IPS-NIHi7 (cell line): ENCODE data around the gene USP7.
"Not testable (repeated sequence)": the region's sequence is repeated elsewhere in the genome, so short reads cannot be mapped to it uniquely, and the experiment has no call there.

Experiments
- DNase-seq: peaks from one replicate; pipeline ENCODE4 v3.0.0; 2012; ENCODE audit warnings: mixed read lengths; ENCODE audit errors: extremely low spot score

The USP7 gene

GRCh38 chr16:8963821-8964441 lies at the start of gene USP7:
Gene USP7 (minus strand): TSS chr16:8963906. CDS start chr16:8963285, 621 bp downstream.
- peak; percentile 94 for DNase-seq

GRCh38 chr16:9013508-9013864 lies 49.8 kb upstream of the USP7 start:
- no peak for DNase-seq

GRCh38 chr16:9012848-9013507 lies 49.3 kb upstream of the USP7 start:
- peak; percentile 90 for DNase-seq

DNA sequence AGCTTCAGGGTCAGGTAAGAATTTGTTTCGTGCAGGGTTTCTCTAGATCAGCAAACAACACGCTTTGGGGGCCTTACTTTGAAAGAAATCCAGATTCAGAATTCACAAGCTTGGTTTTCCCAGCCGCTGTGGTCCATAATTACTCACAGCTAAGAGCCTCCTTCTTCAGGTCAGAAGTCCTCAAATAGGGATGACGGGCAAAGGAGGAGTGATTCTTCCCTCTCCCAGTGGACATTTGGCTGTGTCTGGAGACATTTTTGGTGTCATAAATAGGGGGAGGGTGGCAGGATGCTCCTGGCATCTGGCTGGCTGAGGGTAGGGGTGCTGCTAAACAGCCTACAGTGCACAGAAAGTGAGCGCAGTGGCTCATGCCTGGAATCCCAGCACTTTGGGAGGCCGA lies 48.6 kb upstream of the USP7 start:
- DNase-seq = no peak

GRCh38 chr16:9008601-9009260 lies 45.0 kb upstream of the USP7 start:
- peak; percentile 96 for DNase-seq

DNA sequence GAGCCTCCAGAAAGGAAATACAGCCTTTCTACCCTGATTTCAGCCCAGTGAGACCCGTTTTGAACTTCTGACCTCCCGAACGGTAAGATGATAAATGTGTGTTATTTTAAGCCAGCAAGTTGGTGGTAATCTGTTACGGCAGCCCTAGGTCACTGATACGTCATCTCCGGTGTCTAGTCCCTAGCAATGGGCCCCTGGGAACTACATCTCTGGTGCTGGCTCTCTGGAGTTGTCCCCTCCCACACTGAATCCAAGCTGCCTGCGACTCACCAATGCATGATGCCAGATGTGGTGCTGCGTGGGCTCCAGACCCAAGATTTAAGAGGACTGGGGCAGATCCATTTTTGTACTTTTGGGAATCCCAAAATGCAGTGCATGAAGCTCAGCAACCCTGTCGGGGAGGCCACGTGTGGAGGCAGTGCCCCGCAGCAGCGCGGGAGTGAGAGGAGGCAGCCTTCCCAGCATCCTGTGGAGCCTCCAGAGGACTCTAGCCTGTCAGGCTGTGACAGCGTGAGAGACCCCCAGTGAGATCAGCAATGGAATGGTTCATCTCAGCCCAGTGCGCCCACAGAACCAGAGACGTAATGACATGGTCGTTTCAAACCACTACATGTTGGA lies 43.6 kb upstream of the USP7 start:
- no peak for DNase-seq

GRCh38 chr16:9004183-9004582 lies 40.5 kb upstream of the USP7 start:
- no peak for DNase-seq

- DNase-seq = no peak
Observed at GRCh38 chr16:9003763-9004162, 40.1 kb upstream of the USP7 start.

DNA sequence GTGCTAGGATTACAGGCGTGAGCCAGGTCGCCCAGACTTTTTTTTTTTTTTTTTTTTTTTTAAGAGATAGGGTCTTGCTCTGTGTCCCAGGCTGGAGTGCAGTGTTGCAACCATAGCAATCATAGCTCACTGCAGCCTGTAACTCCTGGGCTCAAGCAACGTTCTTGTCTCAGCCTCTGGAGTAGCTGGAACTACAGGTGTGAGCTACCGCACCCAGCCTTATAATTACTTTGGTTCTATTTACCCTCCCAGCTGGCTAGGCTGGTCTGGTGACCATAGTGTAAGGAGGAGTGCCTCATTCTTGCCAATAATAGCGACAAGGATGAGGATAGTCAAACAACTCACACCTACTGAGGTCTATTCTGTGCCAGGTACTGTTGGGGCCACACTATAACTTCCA lies 39.6 kb upstream of the USP7 start:
- no peak for DNase-seq

- DNase-seq = no peak
Observed at GRCh38 chr16:9002042-9002441, 38.3 kb upstream of the USP7 start.

- DNase-seq = no peak
Observed at GRCh38 chr16:9000664-9001063, 37.0 kb upstream of the USP7 start.

DNA sequence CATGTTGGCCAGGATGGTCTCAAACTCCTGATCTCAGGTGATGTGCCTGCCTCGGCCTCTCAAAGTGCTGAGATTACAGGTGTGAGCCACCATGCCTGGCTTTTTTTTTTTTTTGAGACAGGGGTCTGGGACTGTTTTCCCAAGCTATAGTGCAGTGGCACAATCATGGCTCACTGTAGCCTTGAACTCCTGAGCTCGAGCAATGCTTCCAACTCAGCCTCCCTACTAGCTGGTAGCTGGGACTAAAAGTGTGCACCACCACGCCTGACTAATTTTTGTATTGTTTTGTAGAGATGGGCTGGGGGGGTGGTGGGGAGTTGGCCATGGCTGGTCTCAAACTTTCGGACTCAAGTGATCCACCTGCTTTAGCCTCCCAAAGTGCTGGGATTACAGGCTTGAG lies 36.1 kb upstream of the USP7 start:
- no peak for DNase-seq

DNA sequence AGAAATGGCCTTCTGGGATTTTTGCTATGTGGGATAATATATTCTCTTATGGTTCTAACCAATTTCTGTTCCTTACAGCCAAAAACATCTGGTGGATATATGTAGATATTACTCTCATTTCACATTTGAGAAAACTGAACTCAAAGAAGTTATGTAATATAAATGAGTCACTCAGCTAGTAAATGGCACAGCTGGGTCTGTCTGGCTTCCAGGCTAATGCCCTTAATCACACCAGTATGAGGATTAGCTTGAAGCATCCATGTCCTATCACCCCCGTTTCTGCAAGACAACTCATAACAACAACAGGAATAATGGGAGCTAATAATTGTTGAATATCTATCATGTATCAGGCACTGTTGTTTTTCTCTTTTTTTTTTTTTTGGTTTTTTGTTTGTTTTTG lies 34.4 kb upstream of the USP7 start:
- no peak for DNase-seq

- peak; percentile 54 for DNase-seq
Observed at GRCh38 chr16:8996891-8997290, 33.2 kb upstream of the USP7 start.

DNA sequence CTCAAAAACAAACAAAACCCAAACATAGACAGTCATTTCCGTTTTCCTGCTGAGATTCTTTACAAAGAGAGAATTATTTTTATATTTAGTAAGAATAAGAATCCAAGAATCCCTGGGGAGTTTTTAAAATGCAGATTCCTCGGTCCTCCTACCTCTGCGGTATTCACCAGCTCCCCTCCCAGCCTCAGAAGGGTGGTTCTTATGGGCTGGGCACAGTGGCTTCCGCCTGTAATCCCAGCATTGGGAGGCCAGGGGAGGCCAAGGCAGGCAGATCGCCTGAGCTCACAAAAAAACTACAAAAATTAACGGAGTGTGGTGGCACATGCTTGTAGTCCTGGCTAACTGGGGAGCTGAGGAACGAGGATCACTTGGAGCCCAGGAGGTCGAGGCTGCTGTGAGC lies 26.7 kb upstream of the USP7 start:
- no peak for DNase-seq

GRCh38 chr16:8989099-8989878 lies 25.6 kb upstream of the USP7 start:
- DNase-seq = no peak

- DNase-seq = no peak
Observed at GRCh38 chr16:8986818-8987191, 23.1 kb upstream of the USP7 start.

DNA sequence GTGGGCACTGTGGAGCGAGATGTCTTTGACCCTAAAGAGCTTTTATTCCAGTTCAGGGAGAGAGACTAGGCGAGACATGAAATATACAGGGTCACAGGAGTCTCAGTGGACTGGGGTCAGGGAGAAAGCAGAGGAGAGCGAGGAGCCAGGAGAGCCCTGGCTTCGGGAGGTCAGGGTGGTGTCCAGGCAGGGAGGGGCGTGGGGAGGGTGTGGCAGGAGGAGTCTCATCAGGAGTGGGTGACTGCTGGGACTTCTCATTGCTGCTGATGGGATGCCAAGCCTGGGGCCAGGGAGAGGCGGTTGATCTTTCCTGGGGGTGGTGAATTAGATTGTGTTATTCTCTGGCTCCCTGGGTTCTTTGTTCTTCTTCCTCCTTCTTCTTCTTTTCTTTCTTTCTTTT lies 22.4 kb upstream of the USP7 start:
- DNase-seq = no peak

DNA sequence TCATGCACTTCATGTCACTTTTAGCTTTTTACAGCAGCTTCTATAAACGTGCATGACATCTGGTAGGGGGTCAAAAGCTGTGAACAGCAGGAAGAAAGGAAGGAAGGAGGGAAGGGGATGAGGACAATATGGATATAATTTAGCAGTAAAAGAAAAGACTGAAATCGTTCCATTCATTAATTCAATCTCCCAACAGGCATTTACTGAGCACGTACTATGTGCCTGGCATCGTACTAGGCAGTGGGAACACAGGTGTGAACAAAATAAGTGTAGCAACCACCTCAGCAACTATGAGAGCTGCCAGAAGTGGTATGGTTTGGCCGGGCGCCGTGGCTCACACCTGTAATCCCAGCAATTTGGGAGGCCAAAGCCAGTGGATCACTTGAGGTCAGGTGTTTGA lies 19.1 kb upstream of the USP7 start:
- no peak for DNase-seq

DNA sequence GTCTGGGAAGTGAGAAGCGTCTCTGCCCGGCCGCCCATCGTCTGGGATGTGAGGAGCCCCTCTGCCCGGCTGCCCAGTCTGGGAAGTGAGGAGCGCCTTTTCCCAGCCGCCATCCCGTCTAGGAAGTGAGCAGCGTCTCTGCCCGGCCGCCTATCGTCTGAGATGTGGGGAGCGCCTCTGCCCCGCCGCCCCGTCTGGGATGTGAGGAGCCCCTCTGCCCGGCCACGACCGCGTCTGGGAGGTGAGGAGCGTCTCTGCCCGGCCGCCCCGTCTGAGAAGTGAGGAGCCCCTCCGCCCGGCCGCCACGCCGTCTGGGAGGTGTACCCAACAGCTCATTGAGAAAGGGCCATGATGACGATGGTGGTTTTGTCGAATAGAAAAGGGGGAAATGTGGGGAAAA lies 18.2 kb upstream of the USP7 start:
- not testable (repeated sequence) for DNase-seq

DNA sequence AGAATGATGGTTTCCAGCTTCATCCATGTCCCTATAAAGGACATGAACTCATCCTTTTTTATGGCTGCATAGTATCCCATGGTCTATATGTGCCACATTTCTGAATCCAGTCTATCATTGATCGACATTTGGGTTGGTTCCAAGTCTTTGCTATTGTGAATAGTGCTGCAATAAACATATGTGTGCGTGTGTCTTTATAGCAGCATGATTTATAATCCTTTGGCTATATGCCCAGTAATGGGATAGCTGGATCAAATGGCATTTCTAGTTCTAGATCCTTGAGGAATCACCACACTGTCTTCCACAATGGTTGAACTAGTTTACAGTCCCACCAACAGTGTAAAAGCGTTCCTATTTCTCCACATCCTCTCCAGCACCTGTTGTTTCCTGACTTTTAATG lies 12.5 kb upstream of the USP7 start:
- DNase-seq = not testable (repeated sequence)

DNA sequence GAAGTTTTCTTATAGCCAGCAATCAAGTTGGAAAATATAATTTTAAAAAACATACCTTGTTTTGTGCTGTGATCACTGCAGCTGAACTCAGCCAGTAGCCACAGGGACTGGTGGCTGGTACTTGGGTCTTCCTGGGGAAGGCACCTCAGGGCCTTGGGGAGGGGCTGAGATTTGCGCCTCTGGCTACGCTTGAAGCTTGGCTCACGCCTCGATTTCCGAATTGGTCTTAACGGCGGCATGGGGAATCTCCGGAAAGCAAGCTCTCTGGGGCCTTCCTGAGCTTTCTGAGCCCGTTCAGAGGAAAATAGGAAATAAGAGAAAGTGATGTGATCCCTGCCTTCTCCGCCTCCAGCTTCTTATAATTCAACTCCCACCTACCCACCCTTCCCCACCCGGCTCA lies 11.3 kb upstream of the USP7 start:
- DNase-seq = no peak
